NCI-H2107 treated with DMSO at 0.1 percent for 48 hours (cell line): Measurements from ENCODE around the gene SCD5.

Source experiments
- DNase-seq: peaks from one replicate; lab custom pipeline; 2025; ENCODE audit not compliant: unreplicated experiment; lab: John Stamatoyannopoulos, UW

Gene SCD5

GRCh38 chr4:82599336-82599735 is 199.3 kb downstream of the SCD5 start:
- DNase-seq: no peak

DNA sequence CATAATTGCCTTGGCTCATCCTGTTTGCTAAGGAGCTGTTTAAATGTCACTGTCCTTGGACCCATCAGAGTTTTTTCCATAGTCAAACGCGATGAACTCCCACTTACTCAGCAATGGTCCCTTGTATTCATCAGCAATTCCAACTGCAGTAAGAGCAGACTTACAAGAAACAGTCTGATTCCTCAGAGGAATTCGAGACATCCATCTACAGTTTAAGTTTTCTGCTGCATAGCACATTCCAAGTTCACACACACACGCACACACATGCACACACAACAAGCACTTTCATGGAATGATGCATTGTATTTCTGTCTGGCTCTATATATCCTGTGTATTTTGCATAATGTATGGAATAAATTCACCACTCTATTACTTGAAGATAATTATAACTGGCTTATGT is 204.1 kb downstream of the SCD5 start:
- DNase-seq: no peak

- DNase-seq: no peak
Observed at GRCh38 chr4:82593411-82593810, 205.2 kb downstream of the SCD5 start.

DNA sequence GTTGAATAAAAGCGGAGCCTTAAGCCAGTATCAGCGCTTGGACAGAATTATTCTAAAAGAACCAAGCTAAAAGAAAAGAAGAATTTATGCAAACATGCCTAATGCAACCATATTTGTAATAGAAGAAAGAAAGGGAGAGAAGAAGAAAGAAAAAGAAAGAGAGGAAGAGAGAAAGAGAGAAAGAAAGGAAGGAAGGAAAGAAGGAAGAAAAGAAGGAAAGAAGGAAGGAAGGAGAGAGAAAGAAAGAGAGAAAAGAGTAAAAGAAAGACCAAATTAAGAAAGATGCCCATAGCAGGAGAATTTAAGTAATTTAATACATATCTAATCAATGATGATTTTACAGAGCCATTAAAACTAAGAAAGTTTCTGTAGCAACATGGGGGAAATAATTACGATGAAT is 206.0 kb downstream of the SCD5 start:
- no peak for DNase-seq

DNA sequence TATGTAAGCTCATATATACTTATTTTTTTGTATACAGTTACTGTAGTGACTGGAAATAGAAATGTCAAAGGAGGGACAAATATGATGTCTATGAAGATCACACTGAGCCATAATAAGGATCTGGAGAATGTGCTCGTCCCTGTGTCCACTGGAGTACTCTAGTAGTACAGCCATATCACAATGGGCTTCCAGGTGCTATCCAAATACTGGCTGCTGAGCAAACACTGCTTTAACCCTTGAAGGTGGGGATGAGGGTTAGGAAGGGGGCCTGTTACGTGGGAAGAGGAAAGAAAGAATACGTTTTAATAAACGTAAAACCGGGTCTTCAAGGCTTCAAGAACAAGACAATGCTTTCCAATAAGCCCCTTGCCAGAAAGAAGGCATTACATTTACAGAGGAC is 207.0 kb downstream of the SCD5 start:
- no peak for DNase-seq

DNA sequence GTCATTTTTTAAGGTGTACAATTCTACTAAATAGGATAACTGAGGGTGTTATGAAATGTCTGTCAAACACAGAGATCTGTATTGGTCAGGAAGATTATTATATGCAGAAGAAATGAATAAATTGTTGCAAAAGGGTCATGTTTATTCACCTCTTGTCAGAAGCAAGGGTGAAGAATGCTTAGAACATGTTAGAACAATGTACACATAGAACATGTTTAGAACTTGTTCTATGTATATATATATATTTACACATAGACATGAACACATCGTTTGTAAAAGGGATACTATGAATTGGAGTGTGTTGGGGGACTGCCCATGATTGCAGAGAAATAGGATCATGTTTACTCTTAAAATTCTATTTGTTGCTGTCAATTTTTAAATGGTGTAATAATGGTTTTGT is 208.8 kb downstream of the SCD5 start:
- DNase-seq: no peak

DNA sequence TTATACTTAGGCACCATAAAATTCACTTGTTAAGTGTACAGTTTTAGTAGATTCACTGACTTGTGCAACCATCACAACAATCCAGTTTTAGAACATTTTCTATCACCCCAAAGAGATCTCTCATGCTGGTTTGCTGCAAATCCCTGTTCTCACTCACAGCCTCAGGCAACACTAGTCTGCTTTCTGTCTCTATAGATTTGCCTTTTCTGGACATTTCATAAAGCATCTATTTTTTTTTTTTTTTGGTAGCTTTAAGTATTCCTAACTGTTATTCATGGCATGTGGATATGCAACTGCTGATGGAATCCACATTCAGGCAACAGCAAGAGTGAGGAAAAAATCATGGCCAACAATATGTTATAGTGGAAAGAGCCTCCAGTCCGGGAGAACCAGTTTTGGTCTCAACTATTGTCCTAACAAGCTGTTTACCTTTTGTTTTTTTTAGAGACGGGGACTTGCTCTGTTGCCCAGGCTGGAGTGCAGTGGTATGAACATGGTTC is 209.8 kb downstream of the SCD5 start:
- DNase-seq: no peak

DNA sequence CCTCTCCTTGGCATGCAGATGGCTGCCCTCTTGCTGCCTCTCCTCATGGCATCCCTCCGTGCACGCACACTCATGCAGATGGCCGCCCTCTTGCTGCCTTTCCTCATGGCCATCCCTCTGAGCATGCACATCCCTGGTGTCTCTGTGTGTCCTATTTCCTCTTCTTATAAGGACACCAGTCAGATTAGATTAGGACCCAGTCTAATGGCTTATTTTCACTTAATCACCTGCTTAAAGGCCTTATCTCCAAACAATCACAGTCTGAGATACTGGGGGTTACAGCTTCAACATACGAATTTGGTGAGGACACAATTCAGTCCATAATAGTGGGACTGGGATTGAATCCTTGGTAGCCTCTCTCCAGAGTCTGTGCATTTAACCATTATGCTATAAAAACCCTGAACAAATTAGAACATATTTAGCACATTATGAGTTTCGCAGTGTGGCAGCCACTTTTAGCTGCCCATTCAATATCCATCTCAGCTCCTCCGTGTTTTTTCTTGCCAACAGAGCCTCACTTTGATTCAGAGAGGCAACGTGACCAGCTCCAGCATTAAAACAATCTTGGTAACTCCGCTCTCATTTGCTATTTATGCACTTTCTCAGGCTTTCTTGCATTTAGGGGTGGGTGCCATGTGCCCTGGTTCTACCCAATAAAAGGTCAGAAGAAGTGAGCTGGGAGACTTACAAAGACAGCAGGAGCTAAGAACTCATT is 210.6 kb downstream of the SCD5 start:
- no peak for DNase-seq

DNA sequence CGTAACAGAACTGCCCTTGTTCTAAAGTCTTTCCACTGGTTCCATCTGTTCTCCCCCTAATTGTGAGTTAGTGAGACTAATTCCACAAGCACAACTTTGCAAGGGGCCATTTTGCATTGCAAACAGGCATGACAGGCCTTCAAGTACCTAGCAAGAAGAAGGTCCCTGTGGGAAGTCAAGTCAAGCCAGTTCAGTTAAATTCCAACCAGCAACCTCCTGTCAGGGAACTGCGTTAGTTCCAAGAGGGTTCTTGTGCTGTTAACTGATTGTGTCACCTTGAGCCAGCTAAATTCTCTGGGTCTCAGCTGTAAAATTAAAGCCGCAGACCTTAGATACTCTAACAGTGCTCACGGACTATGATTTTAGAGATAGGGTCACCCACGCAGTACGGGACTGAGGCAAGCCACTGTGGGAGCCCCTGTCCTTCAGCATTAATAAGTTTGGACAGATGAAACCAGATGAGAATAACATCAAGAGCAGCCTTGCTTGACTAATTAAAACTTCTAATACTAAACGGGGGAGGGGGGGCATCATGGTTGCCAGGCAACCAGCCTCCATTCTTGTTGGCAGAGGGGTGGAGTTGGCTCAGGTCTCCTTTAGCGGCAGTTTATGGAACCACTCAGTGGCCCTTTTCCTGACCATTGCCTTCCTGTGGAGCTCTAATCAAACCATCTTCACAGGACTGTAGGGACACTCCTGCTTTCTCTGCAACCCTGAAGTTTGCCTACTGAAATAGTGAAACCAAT is 212.7 kb downstream of the SCD5 start:
- no peak for DNase-seq

- DNase-seq: no peak
Observed at GRCh38 chr4:82584931-82585330, 213.7 kb downstream of the SCD5 start.

DNA sequence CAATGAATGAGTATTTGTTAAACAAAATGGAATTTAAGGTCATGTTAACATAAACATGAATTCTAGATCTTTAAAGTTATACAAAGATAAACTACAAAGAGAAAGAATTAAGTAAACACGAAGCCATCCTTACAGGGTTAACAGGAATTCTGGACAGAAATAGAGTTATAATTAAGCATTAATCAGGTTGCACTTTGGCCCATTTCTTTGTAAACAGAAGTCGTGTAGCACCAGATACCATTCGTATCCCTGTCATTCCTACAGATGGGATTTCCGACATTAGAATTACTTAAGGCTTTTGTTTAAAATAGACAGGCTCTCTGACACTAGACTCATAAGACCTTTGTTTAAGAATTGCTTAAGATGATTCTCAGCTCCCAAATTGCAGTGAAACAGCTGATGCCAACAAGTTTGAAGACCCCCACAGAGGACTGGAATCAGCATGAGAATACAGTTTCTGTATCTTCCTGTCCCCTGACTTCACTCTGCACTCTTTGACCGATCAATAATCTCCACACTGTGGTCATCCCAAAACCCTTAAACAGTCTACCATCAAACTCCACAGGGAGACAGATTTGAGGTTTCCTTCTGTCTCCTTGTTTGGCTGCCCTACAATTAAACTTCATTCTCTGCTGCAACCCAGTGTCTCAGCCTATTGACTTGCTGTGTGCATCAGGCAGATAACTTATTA is 214.6 kb downstream of the SCD5 start:
- no peak for DNase-seq

GRCh38 chr4:82579932-82580331 is 218.7 kb downstream of the SCD5 start:
- DNase-seq: no peak
